IMR-90 (cell line): ENCODE measurements around the gene L1CAM. TPM values are rescaled to one million over a fixed set of nuclear protein-coding genes. Genes with fewer than 3 reads are reported as not detected.

ENCODE experiments used
- ATAC-seq: fragments of 200-7000 bp; cut with Tn5 transposase; 2 replicates; pipeline ENCODE4 v1.9.1; 2020; ENCODE audit warnings: low read depth, mild to moderate bottlenecking, moderate library complexity
- BruUV-seq: library from RNA; stranded (reverse); fragments of 400-500 nt; replicated peaks from 2 replicates; lab custom pipeline; 2021; lab: Mats Ljungman, UMichigan
- CTCF ChIA-PET: fragments of 300-600 bp; formaldehyde crosslinking; extraction: SDS; loops from one replicate; lab custom pipeline; 2021; ENCODE audit warnings: antibody characterized with exemption; lab: Yijun Ruan, JAX
- POLR2A ChIA-PET: fragments of 300-600 bp; sonication (Branson Sonifier 250); formaldehyde crosslinking; loops from one replicate; lab custom pipeline; 2022; ENCODE audit warnings: antibody characterized with exemption; ENCODE audit not compliant: unreplicated experiment; lab: Charles Lee
- DNase-seq: peaks from one replicate; pipeline ENCODE4 v3.0.0; 2013
- H2AFZ ChIP-seq: replicated peaks from 2 replicates; pipeline ENCODE3; 2013; ENCODE audit warnings: low read length, mild to moderate bottlenecking; ENCODE audit not compliant: poor library complexity
- H2AK5ac ChIP-seq: 2 replicates; pipeline ENCODE4 v1.6.1; 2013; ENCODE audit warnings: low read depth, low read length, inconsistent platforms
- H2AK9ac ChIP-seq: replicated peaks from 2 replicates; pipeline ENCODE3; 2013; ENCODE audit warnings: mild to moderate bottlenecking, low read depth, low read length, moderate library complexity; ENCODE audit not compliant: poor library complexity
- H2BK120ac ChIP-seq: 2 replicates; pipeline ENCODE4 v1.6.1; 2013; ENCODE audit warnings: low read depth, low read length, inconsistent platforms
- H2BK15ac ChIP-seq: 3 replicates; pipeline ENCODE4 v1.6.1; 2013; ENCODE audit warnings: low read depth, low read length, inconsistent platforms
- H2BK20ac ChIP-seq: 2 replicates; pipeline ENCODE4 v1.6.1; 2013; ENCODE audit warnings: low read depth, mild to moderate bottlenecking, inconsistent platforms, low read length, moderate library complexity
- H2BK5ac ChIP-seq: 2 replicates; pipeline ENCODE4 v1.6.1; 2013; ENCODE audit warnings: mild to moderate bottlenecking, low read depth, low read length, inconsistent platforms; ENCODE audit not compliant: poor library complexity, severe bottlenecking
- H3K14ac ChIP-seq: replicated peaks from 2 replicates; pipeline ENCODE4 v1.6.1; 2013; ENCODE audit warnings: low read depth, low read length, inconsistent platforms
- H3K18ac ChIP-seq: 2 replicates; pipeline ENCODE4 v1.6.1; 2013; ENCODE audit warnings: low read depth, low read length, control low read depth
- H3K23ac ChIP-seq: 2 replicates; pipeline ENCODE4 v1.6.1; 2013; ENCODE audit warnings: low read depth, low read length, inconsistent platforms
- H3K27ac ChIP-seq: 2 replicates; pipeline ENCODE4 v1.5.1; 2013; ENCODE audit warnings: mild to moderate bottlenecking, control low read depth, low read length; ENCODE audit not compliant: insufficient read depth
- H3K27me3 ChIP-seq: 2 replicates; pipeline ENCODE4 v1.6.1; 2013; ENCODE audit warnings: low read length; ENCODE audit not compliant: control insufficient read depth, insufficient read depth
- H3K36me3 ChIP-seq: 2 replicates; pipeline ENCODE4 v1.6.1; 2013; ENCODE audit warnings: low read length, mixed read lengths; ENCODE audit not compliant: control insufficient read depth, insufficient read depth
- H3K4ac ChIP-seq: 2 replicates; pipeline ENCODE4 v1.6.1; 2013; ENCODE audit warnings: low read depth, low read length, inconsistent platforms
- H3K4me1 ChIP-seq: 2 replicates; pipeline ENCODE4 v1.6.1; 2013; ENCODE audit warnings: low read length, mixed read lengths; ENCODE audit not compliant: control insufficient read depth, insufficient read depth
- H3K4me2 ChIP-seq: 2 replicates; pipeline ENCODE4 v1.6.1; 2013; ENCODE audit warnings: low read depth, mild to moderate bottlenecking, control low read depth, low read length, moderate library complexity
- H3K4me3 ChIP-seq: 2 replicates; pipeline ENCODE4 v1.5.1; 2013; ENCODE audit warnings: low read depth, mild to moderate bottlenecking, control low read depth, low read length, moderate library complexity; ENCODE audit not compliant: insufficient read depth
- H3K56ac ChIP-seq: 2 replicates; pipeline ENCODE4 v1.6.1; 2013; ENCODE audit warnings: low read length, inconsistent platforms; ENCODE audit not compliant: insufficient read depth; ENCODE audit errors: extremely low read depth
- H3K79me1 ChIP-seq, 2 experiments: 2 replicates each; pipeline ENCODE4 v1.6.1; 2013; ENCODE audit warnings: low read length in 2 of 2, inconsistent platforms in 1 of 2, low read depth in 1 of 2
- H3K9ac ChIP-seq: 2 replicates; pipeline ENCODE4 v1.6.1; 2013; ENCODE audit warnings: low read depth, low read length, control low read depth
- H3K9me1 ChIP-seq: 2 replicates; pipeline ENCODE4 v1.6.1; 2013; ENCODE audit warnings: low read length, inconsistent platforms; ENCODE audit not compliant: insufficient read depth
- H3K9me3 ChIP-seq: 2 replicates; pipeline ENCODE4 v1.6.1; 2013; ENCODE audit warnings: low read length; ENCODE audit not compliant: control insufficient read depth, insufficient read depth
- H4K20me1 ChIP-seq: 2 replicates; pipeline ENCODE4 v1.6.1; 2013; ENCODE audit warnings: low read length, inconsistent platforms; ENCODE audit not compliant: insufficient read depth
- H4K5ac ChIP-seq: 2 replicates; pipeline ENCODE4 v1.6.1; 2013; ENCODE audit warnings: mild to moderate bottlenecking, low read depth, low read length, control low read depth
- H4K8ac ChIP-seq, 2 experiments: 2 replicates each; pipeline ENCODE4 v1.6.1; 2013; ENCODE audit warnings: low read depth in 2 of 2, low read length in 2 of 2, control low read depth in 1 of 2, inconsistent platforms in 1 of 2
- H4K91ac ChIP-seq: 2 replicates; pipeline ENCODE4 v1.6.1; 2013; ENCODE audit warnings: low read depth, low read length, inconsistent platforms; ENCODE audit not compliant: insufficient read depth
- BHLHE40 ChIP-seq: fragments of 150-350 bp; IDR thresholded peaks from 2 replicates; pipeline ENCODE4 v1.6.1; 2016; ENCODE audit warnings: mild to moderate bottlenecking, low read depth, low read length
- CEBPB ChIP-seq: IDR thresholded peaks from 2 replicates; pipeline ENCODE4 v1.6.1; 2012; ENCODE audit warnings: low read depth, low read length, improper control_type of control experiment
- CHD1 ChIP-seq: IDR thresholded peaks from 2 replicates; pipeline ENCODE4 v1.6.1; 2012; ENCODE audit warnings: low read depth, low read length, improper control_type of control experiment
- CTCF ChIP-seq: conservative IDR thresholded peaks from 2 replicates; pipeline ENCODE4 v1.5.1; 2012; ENCODE audit warnings: mild to moderate bottlenecking, low read depth, low read length, improper control_type of control experiment
- FOS ChIP-seq: fragments of 150-350 bp; IDR thresholded peaks from 2 replicates; pipeline ENCODE4 v1.6.1; 2016; ENCODE audit warnings: low read depth, low read length
- MXI1 ChIP-seq: IDR thresholded peaks from 2 replicates; pipeline ENCODE4 v1.6.1; 2012; ENCODE audit warnings: low read depth, mild to moderate bottlenecking, low read length, moderate library complexity, borderline replicate concordance
- NFE2L2 ChIP-seq: fragments of 150-350 bp; IDR thresholded peaks from 2 replicates; pipeline ENCODE4 v1.6.1; 2016; ENCODE audit warnings: low read depth, mild to moderate bottlenecking, low read length
- POLR2A ChIP-seq: IDR thresholded peaks from 2 replicates; pipeline ENCODE4 v1.6.1; 2012; ENCODE audit warnings: mild to moderate bottlenecking, low read depth, low read length
- RAD21 ChIP-seq: IDR thresholded peaks from 2 replicates; pipeline ENCODE4 v1.6.1; 2012; ENCODE audit warnings: low read length, improper control_type of control experiment
- RCOR1 ChIP-seq: IDR thresholded peaks from 2 replicates; pipeline ENCODE4 v1.6.1; 2012; ENCODE audit warnings: mild to moderate bottlenecking, low read length, improper control_type of control experiment; ENCODE audit not compliant: insufficient replicate concordance
- RFX5 ChIP-seq: IDR thresholded peaks from 2 replicates; pipeline ENCODE4 v1.8.0; 2012; ENCODE audit warnings: low read depth, mild to moderate bottlenecking, low read length, moderate library complexity
- SMC3 ChIP-seq: fragments of 150-350 bp; IDR thresholded peaks from 2 replicates; pipeline ENCODE4 v1.6.1; 2016; ENCODE audit warnings: low read depth, mild to moderate bottlenecking, antibody characterized with exemption, low read length, moderate library complexity
- WGBS, 2 experiments: methylation state at CpG; one replicate each; pipeline versions ENCODE4 v1.1.5 to v1.1.7; 2013; ENCODE audit warnings: missing lambda C conversion rate in 2 of 2; ENCODE audit not compliant: insufficient read length in 1 of 2; ENCODE audit errors: extremely low coverage in 2 of 2; 5-methylcytosine and 5-hydroxymethylcytosine counted together
- dilution Hi-C: fragments of 300-500 bp; cut with HindIII; formaldehyde crosslinking; loops from one replicate; pipeline ENCODE4 v1.14.3; 2018; ENCODE audit warnings: low sequenced_read_pairs; ENCODE audit not compliant: unreplicated experiment
- in situ Hi-C: fragments of 300-500 bp; cut with MboI; formaldehyde crosslinking; loops from 3 replicates; pipeline ENCODE4 v1.14.3; 2019; ENCODE audit warnings: low sequenced_read_pairs, inconsistent platforms, mixed read lengths
- intact Hi-C: fragments of 100-400 bp; cut with micrococcal nuclease; formaldehyde crosslinking; loops from 2 replicates; pipeline ENCODE4 v1.10.0; 2022
- polyA plus RNA-seq, 3 experiments: library from polyadenylated mRNA; depleted of rRNA; stranded (reverse); fragments of >200 nt; gene quantifications; 2 replicates each; pipeline ENCODE4 v1.2.3, GENCODE V29; 2012; ENCODE audit warnings: low replicate concordance in 1 of 3
- total RNA-seq: library from RNA; depleted of rRNA; stranded (reverse); fragments of >200 nt; gene quantifications from 2 replicates; pipeline ENCODE4 v1.2.3, GENCODE V29; 2012
- TF ChIP-seq, protein P1 (sequence below): fragments of 150-350 bp; IDR thresholded peaks from 2 replicates; pipeline ENCODE4 v1.6.1; 2017; ENCODE audit warnings: mild to moderate bottlenecking, antibody characterized with exemption, low read length, low read depth
- TF ChIP-seq, protein P2 (sequence below): fragments of 150-350 bp; IDR thresholded peaks from 2 replicates; pipeline ENCODE4 v1.6.1; 2016; ENCODE audit warnings: low read depth, mild to moderate bottlenecking, low read length, moderate library complexity, borderline replicate concordance

L1CAM gene
- total and polyA plus RNA-seq, 2 of the 4 experiments (the other 2 are of a cell fraction) = 0.36 to 1.9 TPM

DNA sequence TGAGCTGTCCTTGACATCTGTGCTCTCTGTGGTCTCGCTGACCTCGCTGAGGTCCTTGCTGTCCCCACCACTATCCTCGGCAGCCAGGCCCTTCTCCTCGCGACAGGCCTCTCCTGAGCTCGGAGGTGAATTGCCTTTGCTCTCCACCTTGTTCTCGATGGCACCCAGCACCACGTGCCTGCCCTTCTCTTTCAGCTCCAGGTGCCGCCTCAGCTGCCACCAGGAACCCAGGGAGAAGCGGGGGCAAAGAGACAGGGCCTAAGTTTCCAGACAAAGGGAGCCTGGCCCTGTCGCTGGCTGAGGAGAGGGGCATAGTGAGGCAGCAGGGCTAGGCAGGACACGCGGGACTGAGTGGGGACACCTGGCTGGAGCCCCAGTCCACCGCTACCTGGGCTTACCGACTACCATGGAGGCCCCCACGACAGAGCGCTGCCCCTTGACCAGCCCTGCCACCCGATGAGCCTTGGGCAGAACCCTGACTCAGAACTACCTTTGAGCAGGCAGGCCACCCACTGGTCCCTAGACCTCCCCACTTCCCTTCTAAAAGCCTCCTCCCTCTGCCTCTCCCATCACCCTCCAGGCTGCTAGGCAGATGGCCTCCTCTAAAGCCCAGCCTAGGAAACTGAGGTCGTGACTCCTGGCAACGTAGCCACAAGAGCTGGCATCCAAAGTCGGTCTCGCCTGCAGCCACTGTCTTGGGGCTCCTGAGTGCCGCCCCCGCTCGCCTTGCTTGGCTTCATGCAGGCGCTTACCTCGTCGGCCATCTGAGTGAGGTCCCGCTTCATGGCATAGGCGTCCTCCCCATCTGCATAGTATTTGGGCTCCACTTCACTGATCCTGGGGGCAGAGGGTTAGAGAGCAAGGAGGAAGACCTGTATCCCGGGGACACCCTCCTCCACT lies 44.3 kb upstream of the L1CAM start:
- no peaks in the 10 kb centered on the region; the same call in 1 of the 2 replicates for H3K27me3 ChIP-seq
- H3K27ac ChIP-seq = no peak overlapping the region
- no peak overlapping the region for H3K23ac ChIP-seq
- TF ChIP-seq, protein P1, sequence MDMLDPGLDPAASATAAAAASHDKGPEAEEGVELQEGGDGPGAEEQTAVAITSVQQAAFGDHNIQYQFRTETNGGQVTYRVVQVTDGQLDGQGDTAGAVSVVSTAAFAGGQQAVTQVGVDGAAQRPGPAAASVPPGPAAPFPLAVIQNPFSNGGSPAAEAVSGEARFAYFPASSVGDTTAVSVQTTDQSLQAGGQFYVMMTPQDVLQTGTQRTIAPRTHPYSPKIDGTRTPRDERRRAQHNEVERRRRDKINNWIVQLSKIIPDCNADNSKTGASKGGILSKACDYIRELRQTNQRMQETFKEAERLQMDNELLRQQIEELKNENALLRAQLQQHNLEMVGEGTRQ = no peak
- TF ChIP-seq SMC3 = no peak
- TF ChIP-seq NFE2L2 = no peak
- no peak for TF ChIP-seq RAD21
- no peak for TF ChIP-seq CHD1
- no peak for TF ChIP-seq BHLHE40
- TF ChIP-seq CTCF = no peak
- TF ChIP-seq RCOR1 = no peak
- TF ChIP-seq POLR2A = no peak
- TF ChIP-seq FOS = no peak
- no peak for TF ChIP-seq MXI1
- TF ChIP-seq RFX5 = no peak
- no peak for TF ChIP-seq CEBPB
- TF ChIP-seq, protein P2, sequence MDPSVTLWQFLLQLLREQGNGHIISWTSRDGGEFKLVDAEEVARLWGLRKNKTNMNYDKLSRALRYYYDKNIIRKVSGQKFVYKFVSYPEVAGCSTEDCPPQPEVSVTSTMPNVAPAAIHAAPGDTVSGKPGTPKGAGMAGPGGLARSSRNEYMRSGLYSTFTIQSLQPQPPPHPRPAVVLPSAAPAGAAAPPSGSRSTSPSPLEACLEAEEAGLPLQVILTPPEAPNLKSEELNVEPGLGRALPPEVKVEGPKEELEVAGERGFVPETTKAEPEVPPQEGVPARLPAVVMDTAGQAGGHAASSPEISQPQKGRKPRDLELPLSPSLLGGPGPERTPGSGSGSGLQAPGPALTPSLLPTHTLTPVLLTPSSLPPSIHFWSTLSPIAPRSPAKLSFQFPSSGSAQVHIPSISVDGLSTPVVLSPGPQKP = no peak
- H2BK15ac ChIP-seq = no peak overlapping the region
- H3K9me1 ChIP-seq = no peaks in the 10 kb centered on the region; the same call in 1 of the 2 replicates
- H3K14ac ChIP-seq = no peak overlapping the region
- H3K56ac ChIP-seq = no peak overlapping the region
- in situ Hi-C loops = no loop called here
- H3K36me3 ChIP-seq = peaks cover 23% of the 10 kb centered on the region
- no peak overlapping the region for H3K4me3 ChIP-seq
- H3K4me2 ChIP-seq = no peak overlapping the region
- no peak overlapping the region for H4K5ac ChIP-seq
- H4K20me1 ChIP-seq = peaks cover 20% of the 10 kb centered on the region
- BruUV-seq = no TSS peak
- CTCF ChIA-PET = no interaction called here
- H2AK5ac ChIP-seq = no peak overlapping the region
- POLR2A ChIA-PET = no interaction called here
- ATAC-seq (no peak), DNase-seq (no peak)
- dilution Hi-C loops = no loop called here
- peaks cover 4 to 16% of the 10 kb centered on the region in 2 experiments; a peak in 2 of 4 replicates for H3K79me1 ChIP-seq
- no peak overlapping the region for H2BK20ac ChIP-seq
- H4K8ac ChIP-seq = no peak overlapping the region
- WGBS, 2 experiments = 81% methylated on average over 6 of the region's 31 CpGs; no CpG with 5 or more reads in 1 of the 2 experiments
- H2BK5ac ChIP-seq = no peak overlapping the region
- H2AK9ac ChIP-seq = no peak overlapping the region
- no peak overlapping the region for H3K18ac ChIP-seq
- no peak overlapping the region for H3K4ac ChIP-seq
- intact Hi-C loops = no loop called here
- no peak overlapping the region for H3K9ac ChIP-seq
- H3K9me3 ChIP-seq = no peaks in the 10 kb centered on the region
- no peak overlapping the region for H2BK120ac ChIP-seq
- H2AFZ ChIP-seq = no peak overlapping the region
- H3K4me1 ChIP-seq = peaks cover 2% of the 10 kb centered on the region
- H4K91ac ChIP-seq = no peak overlapping the region
